Stimulated activated CD4-positive, alpha-beta T cell treated with anti-CD3 and anti-CD28 coated beads, Interleukin-4, amount 100 ng/mL, for 48 hours (primary cell): ENCODE data around the gene ANKRD55.
"Not testable (repeated sequence)": the region's sequence is repeated elsewhere in the genome, so short reads cannot be mapped to it uniquely, and the experiment has no call there.

ENCODE experiments used
- DNase-seq, 2 donors: peaks; one replicate each; pipeline ENCODE4 v3.0.0-alpha.2; 2020; ENCODE audit warnings: low read depth in 2 of 2

ANKRD55 gene

DNA sequence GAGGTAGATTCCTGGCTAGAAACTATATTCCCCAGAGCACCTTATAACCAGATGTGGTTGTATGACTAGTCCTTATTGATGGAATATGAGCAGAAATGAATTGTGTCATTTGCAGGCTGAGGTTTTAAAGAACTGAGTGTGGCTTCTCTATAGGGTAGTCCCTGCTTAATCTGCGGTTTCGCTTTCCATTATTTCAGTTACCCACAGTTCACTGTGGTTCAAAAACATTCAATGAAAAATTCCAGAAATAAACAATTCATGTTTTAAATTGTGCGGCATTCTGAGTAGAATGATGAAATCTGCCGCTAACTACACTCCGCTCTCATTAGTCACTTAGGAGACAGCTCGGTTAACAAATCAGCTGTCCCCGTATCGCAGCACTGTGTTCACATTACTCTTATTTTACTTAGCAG, 65.1 kb downstream of the ANKRD55 start:
- DNase-seq: no peak

DNA sequence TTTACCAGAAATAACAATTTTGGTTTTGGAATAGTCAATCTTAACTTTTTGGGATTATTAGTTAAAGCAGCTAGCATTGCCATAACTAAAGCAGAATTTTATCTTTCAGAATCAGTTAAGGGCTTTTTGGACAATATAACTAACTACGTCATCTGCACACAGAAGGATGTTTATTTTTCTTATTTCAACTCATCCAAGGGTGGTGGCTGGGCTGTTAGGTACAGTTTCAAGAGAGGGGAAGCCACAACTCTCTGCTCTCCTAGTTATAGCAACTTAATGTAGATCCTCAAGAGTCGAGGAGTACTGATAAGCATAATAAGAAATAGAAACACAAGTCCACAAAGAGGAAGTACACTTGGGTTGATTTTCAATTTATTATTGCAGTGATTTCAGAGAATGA, 65.6 kb downstream of the ANKRD55 start:
- DNase-seq: no peak

DNA sequence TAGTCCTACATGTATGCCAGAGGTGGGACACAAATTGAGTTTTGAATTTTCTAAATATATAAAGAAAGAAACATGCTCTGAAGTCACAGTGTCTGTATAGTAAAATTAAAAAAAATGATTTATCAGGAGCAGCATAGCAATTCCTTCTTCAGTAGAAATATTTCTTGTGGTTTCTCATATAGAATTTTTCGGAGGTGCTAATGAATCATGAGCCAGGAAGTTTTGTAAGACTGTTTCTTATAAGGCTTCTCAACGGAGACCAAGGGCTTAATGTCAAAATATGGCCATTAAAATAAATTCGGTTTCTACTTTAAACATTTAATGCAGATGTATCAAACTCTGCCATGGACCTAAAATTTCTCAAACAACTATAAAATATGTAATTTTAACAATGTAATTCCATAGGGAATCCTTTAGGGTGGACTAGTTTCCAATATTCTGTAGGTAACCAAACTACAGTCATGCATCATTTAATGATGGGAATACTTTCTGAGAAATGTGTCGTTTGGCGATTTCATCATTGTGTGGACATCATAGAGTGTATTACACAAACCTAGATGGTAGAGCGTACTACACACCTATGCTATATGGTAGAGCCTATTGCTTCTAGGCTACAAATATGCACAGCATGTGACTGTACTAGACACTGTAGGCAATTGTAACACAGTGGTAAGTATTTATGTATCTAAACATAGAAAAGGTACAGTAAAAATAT, 66.3 kb downstream of the ANKRD55 start:
- no peak for DNase-seq

DNA sequence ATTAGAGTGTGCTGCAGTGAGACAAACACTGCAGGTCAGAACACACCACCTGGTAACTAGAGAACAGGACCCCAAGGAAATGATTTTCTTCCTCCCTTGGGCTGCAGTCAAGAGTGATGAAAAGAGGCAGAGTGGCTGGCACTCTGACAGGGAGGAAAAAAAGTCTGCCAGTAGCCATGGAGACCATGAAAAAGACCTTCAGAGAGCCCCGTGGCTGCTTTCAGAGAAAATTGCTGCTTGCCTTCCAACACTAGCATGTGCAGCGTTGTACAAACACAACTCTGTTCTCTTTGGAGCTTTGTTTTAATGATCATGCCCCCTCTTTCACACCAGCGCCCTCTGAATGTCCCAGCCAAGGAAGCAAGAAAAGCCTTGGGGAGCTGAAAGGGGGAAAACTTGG, 68.8 kb downstream of the ANKRD55 start:
- DNase-seq: no peak

DNA sequence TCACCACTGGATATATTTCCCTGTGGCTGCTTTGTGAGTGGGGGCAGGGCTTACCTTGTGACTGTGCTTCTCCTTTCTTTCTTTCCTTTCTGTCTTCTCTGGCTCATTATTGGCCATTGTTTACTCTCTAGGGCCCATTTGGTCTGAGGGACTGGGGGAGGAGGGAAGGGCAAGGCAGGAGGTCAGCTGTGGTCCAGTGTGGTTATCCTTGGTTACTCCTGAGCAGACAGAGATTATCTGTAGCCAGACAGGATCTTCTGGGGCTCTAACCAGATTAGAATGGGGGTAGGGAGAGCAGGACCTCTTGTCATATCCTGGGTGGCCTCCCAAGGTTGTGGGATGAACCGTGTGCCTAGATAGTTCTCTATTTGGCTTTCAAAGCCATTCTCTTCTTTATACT, 71.2 kb downstream of the ANKRD55 start:
- no peak for DNase-seq

- no peak for DNase-seq
Observed at GRCh38 chr5:56161439-56161823, 71.7 kb downstream of the ANKRD55 start.

DNA sequence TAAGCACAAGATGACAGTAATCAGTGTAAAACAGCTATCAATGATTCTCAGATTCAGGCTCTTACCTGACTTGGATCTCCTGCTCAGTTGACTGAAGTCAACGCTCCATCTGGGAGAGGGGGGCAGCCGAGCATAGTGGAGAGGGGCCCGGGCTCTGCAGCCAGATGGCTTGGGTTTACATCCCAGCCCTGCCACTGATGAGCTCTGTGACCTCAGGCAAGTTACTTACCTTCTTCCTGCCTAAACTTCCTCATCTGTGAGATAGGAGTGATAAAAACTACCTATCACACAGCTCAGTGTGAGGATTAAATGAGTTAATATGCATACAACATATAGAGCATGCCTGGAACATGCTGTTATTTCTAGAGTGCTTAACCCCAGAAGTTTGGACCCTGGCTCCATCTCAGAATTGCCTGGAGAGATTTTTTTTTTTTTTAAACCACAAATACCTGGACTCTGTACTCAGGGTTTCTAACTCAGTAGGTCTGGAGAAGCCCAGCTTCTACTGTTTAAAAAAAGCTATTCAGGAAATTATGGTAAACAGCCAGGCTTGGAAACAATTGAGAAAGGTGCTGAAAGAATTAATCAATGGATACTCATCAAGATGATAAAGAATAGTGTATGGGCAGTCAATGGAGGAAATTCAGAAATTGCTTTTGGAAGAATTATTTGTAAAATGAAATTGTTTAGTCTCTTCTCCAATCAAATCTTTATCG, 72.2 kb downstream of the ANKRD55 start:
- no peak for DNase-seq

GRCh38 chr5:56159521-56159947, 73.6 kb downstream of the ANKRD55 start:
- DNase-seq: no peak

DNA sequence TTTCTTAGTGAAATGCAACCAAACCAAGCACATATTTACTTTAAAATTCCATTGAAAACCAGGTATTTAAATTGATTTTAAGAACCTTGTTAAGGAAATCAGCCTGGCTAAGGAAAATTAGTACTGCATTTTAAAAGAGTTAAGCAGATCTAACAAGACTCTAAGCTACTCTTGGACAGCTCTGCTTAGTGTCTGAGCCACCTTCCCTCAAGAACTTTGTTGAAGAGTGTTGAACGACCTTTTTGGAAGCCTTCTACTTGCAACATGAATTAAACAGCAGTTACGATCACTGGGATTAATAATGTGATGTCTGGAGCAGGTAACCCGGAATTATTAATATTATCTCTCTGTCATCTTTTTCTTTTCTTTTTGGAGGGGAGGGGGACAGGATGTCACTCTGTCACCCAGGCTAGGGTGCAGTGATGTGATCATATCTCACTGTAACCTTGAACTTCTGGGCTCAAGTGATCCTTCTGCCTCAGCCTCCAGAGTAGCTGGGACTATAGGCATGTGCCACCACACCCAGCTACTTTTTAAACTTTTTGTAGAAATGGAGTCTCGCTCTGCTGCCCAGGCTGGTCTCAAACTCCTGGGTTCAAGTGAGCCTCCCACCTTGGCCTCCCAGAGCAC, 74.7 kb downstream of the ANKRD55 start:
- no peak for DNase-seq

GRCh38 chr5:56157191-56157621, 75.9 kb downstream of the ANKRD55 start:
- DNase-seq: not testable (repeated sequence)

- not testable (repeated sequence) for DNase-seq
Observed at GRCh38 chr5:56156585-56157190, 76.4 kb downstream of the ANKRD55 start.

DNA sequence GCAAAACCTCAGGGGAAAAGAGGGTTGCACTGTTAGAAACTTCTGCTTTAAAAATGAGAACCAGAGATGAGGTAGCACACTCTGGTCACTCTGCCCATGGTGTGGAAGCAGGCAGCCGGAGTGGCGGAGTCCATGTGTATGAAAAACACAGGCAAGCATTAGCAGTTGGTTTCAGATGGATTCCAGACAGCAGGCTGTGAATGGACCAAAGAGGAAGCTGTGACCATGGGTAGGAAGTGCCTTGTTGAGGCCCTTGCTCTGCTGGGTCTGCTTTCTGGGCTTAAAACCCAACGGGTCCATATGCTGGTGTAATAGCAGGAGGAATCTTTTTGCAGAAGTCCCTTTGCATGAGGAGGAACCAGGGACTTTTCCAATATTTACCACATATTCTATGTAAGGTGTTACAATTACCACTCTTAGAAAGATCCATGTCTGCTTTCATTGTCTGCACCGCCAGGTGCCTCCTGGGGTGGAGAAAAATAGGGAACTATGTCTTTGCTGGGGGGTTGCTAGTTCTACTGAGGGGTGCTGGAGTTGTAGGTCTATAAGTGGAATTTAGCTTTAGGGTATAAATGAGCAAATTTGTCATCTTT, 77.0 kb downstream of the ANKRD55 start:
- DNase-seq: no peak

DNA sequence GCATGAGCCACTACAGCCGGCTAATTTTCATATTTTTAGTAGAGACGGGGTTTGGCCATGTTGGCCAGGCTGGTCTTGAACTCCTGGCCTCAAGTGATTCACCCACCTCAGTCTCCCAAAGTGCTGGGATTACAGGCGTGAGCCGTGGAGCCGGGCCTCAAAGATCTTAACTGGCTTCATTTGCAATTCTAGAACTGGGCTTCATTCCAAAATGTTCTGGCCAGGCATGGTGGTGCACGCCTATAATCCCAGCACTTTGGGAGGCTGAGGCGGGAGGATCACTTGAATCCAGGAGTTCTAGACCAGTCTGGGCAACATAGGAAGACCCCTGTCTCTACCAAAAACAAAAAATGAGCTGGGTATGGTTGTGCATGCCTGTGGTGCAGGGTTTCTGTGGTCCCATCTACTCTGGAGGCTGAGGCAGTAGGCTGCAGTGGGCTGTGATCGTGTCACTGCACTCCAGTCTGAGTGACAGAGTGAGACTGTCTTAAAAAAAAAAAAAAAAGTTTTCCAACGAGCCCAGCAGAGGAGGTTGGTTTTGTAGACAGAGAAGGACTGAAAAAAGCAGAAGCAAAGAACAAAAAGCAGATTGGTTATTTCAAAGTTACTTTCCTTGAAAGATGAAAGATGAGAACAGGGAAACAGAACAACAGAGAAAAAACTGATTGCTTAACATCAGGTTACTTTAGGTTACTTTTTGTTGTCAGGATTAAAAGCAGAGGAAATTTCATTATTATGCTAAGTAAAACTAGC, 78.2 kb downstream of the ANKRD55 start:
- no peak for DNase-seq

- no peak for DNase-seq
Observed at GRCh38 chr5:56152437-56152836, 80.7 kb downstream of the ANKRD55 start.

DNA sequence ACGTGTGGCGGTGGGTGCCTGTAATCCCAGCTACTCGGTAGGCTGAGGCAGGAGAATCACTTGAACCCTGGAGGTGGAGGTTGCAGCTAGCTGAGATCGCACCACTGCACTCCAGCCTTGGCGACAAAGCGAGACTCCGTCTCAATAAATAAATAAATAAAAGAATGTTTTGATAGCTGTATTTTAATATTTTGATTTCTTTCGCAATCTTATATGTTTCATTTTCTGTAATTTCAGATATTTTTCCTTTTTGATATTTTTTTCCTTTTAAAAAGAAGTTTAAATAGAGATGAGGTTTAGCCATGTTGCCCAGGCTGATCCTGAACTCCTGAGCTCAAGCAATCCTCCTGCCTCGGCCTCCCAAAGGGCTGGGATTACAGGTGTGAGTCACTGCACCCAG, 82.4 kb downstream of the ANKRD55 start:
- DNase-seq: not testable (repeated sequence)

GRCh38 chr5:56148453-56148971, 84.6 kb downstream of the ANKRD55 start:
- peak in 1 of 2 donors; percentile 39 for DNase-seq

GRCh38 chr5:56147659-56148230, 85.4 kb downstream of the ANKRD55 start:
- no peak for DNase-seq

DNA sequence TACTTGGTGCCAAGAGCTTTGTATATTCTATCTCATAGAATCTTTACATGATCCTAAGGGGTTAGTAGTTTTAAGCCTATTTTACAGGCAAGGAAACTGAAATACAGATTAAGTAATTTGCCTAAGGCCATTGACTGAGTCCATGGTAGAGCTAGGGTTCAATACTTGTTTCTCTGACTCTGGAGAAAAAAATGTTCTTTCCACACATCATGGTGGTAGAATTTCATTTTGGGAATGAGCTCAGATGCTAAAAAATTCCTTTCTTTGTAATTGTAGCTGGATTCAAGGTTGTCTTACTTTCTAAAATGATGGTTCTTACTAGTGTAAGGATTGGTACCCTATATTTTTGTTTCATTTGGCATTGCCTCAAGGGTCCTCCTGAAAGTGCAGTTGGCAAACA, 86.0 kb downstream of the ANKRD55 start:
- no peak for DNase-seq

- no peak for DNase-seq
Observed at GRCh38 chr5:56146674-56147073, 86.5 kb downstream of the ANKRD55 start.

GRCh38 chr5:56145511-56145910, 87.6 kb downstream of the ANKRD55 start:
- no peak for DNase-seq

GRCh38 chr5:56145106-56145505, 88.0 kb downstream of the ANKRD55 start:
- DNase-seq: no peak
